Activated CD8-positive, alpha-beta T cell treated with anti-CD3 and anti-CD28 coated beads for 36 hours (primary cell): ENCODE measurements around the gene DRD1. TPM values are rescaled to one million over a fixed set of nuclear protein-coding genes. Genes with fewer than 3 reads are reported as not detected.
"Not testable (repeated sequence)": the region's sequence is repeated elsewhere in the genome, so short reads cannot be mapped to it uniquely, and the experiment has no call there.

Experiments
- ATAC-seq: fragments of 200-7000 bp; cut with Tn5 transposase; one replicate; pipeline ENCODE4 v1.10.0; 2021; ENCODE audit warnings: mild to moderate bottlenecking, moderate library complexity
- CTCF ChIA-PET: fragments of 350-600 bp; sonication (Branson Sonifier 250); formaldehyde crosslinking; loops from one replicate; lab custom pipeline; 2021; ENCODE audit warnings: antibody characterized with exemption; lab: Charles Lee
- POLR2A ChIA-PET: fragments of 350-600 bp; sonication (Branson Sonifier 250); formaldehyde crosslinking; loops from one replicate; lab custom pipeline; 2021; ENCODE audit warnings: antibody characterized with exemption; lab: Charles Lee
- DNase-seq: peaks from one replicate; pipeline ENCODE4 v3.0.0-alpha.2; 2020
- H3K27ac Mint-ChIP-seq: one replicate; pipeline ENCODE4 v1.8.0; 2021; ENCODE audit warnings: mild to moderate bottlenecking, mixed read lengths
- H3K27me3 Mint-ChIP-seq: one replicate; pipeline ENCODE4 v1.8.0; 2021; ENCODE audit warnings: mixed read lengths
- H3K36me3 Mint-ChIP-seq: one replicate; pipeline ENCODE4 v1.8.0; 2021; ENCODE audit warnings: low read depth, mixed read lengths
- H3K4me1 Mint-ChIP-seq: one replicate; pipeline ENCODE4 v1.8.0; 2021; ENCODE audit warnings: low read depth, mixed read lengths
- H3K4me3 Mint-ChIP-seq: one replicate; pipeline ENCODE4 v1.8.0; 2021; ENCODE audit warnings: mild to moderate bottlenecking, moderate library complexity, mixed read lengths
- H3K9me3 Mint-ChIP-seq: one replicate; pipeline ENCODE4 v1.8.0; 2021; ENCODE audit warnings: mixed read lengths
- intact Hi-C: fragments of 100-400 bp; cut with micrococcal nuclease; formaldehyde crosslinking; loops from one replicate; pipeline ENCODE4 v1.10.0; 2022
- total RNA-seq, 2 experiments: library from RNA; stranded (reverse); gene quantifications; one replicate each; pipeline ENCODE4 v1.2.3, GENCODE V29; 2021
- TF ChIP-seq, protein P1 (sequence below): fragments of 200-600 bp; IDR thresholded peaks from one replicate; pipeline ENCODE4 v1.8.0; 2022; ENCODE audit warnings: antibody characterized with exemption, mild to moderate bottlenecking

Gene DRD1
- total RNA-seq, 2 experiments from 2014 or later, result not detected

DNA sequence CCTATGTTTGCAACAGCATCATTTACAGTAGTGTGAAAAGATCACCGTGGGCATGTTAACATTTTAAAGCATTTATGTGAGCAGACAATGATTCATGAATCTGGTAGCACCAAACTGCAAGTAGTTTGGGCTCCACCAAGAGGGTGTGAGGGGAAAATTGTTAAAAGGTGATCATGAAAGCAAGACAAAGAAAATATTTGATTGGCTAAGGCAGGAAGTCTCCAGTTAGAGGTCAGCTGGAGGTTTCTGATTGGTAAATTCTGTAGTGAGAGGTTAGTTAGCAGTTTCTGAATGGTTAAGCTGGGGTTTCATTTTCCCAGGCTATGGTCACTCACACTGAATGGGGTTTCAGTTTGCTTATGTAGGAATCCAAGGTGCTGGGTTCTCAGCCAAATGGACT lies 13.5 kb upstream of the DRD1 start:
- Mint-ChIP-seq H3K4me3 (no peak overlapping the region), H3K36me3 (no peaks in the 10 kb centered on the region), H3K27me3 (peaks cover 11% of the 10 kb centered on the region), H3K27ac (no peak overlapping the region), H3K4me1 (peaks cover 9% of the 10 kb centered on the region), H3K9me3 (no peaks in the 10 kb centered on the region)
- intact Hi-C loops, result no loop called here
- peak; percentile 89 for ATAC-seq
- POLR2A ChIA-PET, result no interaction called here
- TF ChIP-seq, protein P1, sequence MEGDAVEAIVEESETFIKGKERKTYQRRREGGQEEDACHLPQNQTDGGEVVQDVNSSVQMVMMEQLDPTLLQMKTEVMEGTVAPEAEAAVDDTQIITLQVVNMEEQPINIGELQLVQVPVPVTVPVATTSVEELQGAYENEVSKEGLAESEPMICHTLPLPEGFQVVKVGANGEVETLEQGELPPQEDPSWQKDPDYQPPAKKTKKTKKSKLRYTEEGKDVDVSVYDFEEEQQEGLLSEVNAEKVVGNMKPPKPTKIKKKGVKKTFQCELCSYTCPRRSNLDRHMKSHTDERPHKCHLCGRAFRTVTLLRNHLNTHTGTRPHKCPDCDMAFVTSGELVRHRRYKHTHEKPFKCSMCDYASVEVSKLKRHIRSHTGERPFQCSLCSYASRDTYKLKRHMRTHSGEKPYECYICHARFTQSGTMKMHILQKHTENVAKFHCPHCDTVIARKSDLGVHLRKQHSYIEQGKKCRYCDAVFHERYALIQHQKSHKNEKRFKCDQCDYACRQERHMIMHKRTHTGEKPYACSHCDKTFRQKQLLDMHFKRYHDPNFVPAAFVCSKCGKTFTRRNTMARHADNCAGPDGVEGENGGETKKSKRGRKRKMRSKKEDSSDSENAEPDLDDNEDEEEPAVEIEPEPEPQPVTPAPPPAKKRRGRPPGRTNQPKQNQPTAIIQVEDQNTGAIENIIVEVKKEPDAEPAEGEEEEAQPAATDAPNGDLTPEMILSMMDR, result no peak
- CTCF ChIA-PET, result interaction anchor here (0.7 to 3.0 kb wide), 4 partner anchors 8 to 77 kb away, joined by 3 to 14 read pairs (median 3); no protein-coding TSS in a partner anchor
- DNase-seq, result peak; percentile 20

DNA sequence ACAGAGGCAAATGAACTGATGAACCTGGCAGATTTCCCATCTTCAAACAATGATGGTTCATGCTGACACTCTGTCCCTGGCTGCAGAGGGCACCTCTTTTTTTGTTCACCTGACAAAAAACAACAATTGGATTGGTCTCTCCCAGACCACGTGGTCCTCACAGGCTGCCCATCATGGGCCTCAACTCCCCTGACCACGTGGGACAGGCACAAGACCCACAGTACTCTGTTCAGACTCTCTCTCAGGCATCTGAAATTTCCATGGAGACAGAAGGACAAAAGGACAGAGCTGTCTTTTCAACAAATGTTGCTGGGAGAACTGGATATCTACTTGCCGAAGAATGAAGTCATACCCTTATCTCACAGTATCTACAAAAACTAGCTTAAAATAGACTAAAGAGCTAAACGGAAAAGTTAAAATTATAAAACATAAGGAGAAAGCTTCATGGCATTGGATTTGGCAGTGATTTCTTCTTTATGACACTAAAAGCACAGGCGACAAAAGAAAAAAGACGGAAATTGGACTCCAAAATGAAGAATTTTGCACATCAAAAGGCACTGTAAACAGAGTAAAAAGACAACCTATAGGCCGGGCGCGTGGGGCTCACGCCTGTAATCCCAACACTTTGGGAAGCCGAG lies 12.2 kb upstream of the DRD1 start:
- Mint-ChIP-seq H3K4me1 (peaks cover 9% of the 10 kb centered on the region), H3K27ac (no peak overlapping the region), H3K4me3 (no peak overlapping the region), H3K9me3 (no peaks in the 10 kb centered on the region), H3K27me3 (peaks cover 15% of the 10 kb centered on the region), H3K36me3 (no peaks in the 10 kb centered on the region)
- ChIA-PET POLR2A (no interaction called here), CTCF (interaction anchor here (3.0 kb wide), 1 partner anchor 9 kb away, joined by 14 read pairs; no protein-coding TSS in a partner anchor)
- ATAC-seq, result no peak
- no peak for DNase-seq
- TF ChIP-seq, protein P1, result no peak
- intact Hi-C loops, result no loop called here

DNA sequence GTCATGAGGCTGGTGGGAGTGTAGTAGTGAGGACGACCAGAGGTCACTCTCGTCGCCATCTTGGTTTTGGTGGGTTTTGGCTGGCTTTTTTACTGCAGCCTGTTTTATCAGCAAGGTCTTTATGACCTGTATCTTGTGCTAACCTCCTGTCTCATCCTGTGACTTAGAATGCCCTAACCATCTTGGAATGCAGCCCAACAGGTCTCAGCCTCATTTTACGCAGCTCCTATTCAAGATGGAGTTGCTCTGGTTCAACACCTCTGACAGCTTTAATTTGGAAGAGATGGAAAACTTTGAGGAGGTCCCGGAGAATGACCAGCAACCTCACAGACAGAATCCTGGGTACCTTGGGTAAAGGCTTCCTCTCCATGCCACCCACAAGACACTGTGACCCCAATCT lies 10.4 kb upstream of the DRD1 start:
- POLR2A ChIA-PET, result interaction anchor here (0.6 kb wide), 1 partner anchor 35 kb away, joined by 3 read pairs; no protein-coding TSS in a partner anchor
- H3K9me3 Mint-ChIP-seq, intact Hi-C loops, H3K4me3 Mint-ChIP-seq, DNase-seq, H3K36me3 Mint-ChIP-seq, H3K27ac Mint-ChIP-seq, H3K4me1 Mint-ChIP-seq, ATAC-seq: not testable (repeated sequence)
- peaks cover 15% of the 10 kb centered on the region for H3K27me3 Mint-ChIP-seq
- CTCF ChIA-PET, result interaction anchor here (1.0 kb wide), 1 partner anchor 11 kb away, joined by 3 read pairs; no protein-coding TSS in a partner anchor

DNA sequence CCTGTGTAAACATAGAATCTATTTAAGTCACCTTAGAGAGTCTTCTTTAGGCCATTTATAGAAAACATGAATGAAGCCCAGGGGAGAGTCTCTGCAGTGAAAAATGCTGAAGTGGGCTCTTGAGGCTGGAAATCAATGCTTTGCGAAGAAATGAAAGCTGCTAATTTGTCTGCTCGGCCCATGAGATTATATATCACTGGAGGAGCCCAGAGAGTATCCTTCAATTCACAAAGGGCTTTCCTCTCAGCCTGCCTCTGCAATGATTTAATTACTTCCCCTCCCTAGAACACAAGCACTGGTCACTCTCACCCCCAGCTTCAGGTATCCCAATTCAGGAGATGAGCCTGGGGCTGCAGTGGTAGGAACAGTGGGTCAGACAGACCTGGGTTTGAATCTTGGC lies 8.2 kb upstream of the DRD1 start:
- H3K27ac Mint-ChIP-seq, result no peak overlapping the region
- peaks cover 22% of the 10 kb centered on the region for H3K27me3 Mint-ChIP-seq
- H3K4me1 Mint-ChIP-seq, result peaks cover 2% of the 10 kb centered on the region
- intact Hi-C loops, result no loop called here
- no peaks in the 10 kb centered on the region for H3K9me3 Mint-ChIP-seq
- H3K36me3 Mint-ChIP-seq, result no peaks in the 10 kb centered on the region
- no peak overlapping the region for H3K4me3 Mint-ChIP-seq
- ChIA-PET CTCF (interaction anchor here (2.1 kb wide), 1 partner anchor 12 kb away, joined by 11 read pairs; no protein-coding TSS in a partner anchor), POLR2A (no interaction called here)
- DNase-seq (no peak), ATAC-seq (no peak)
- TF ChIP-seq, protein P1, result no peak

DNA sequence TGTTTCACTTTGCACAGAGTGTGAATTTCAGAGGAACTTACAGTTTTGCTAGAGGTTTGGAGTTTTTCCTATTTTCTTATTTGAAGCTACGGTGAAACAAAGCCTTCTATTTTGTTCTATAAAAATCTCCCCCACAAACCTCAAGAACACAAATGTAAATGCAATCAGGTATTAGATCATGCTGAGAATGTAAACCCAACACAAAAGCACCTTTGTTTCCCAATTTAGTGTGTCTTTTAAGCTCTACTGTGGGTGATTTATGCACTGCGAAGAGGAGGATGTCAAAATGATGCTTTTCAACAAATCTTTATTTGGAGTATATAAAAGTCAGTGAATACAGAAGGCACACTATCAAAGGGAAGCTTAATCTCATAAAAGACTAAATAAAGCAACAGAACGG lies 4.3 kb upstream of the DRD1 start:
- POLR2A ChIA-PET, result interaction anchor here (0.7 kb wide), 1 partner anchor 465 kb away, joined by 3 read pairs; no protein-coding TSS in a partner anchor
- peaks cover 35% of the 10 kb centered on the region for H3K27me3 Mint-ChIP-seq
- H3K4me3 Mint-ChIP-seq, result no peak overlapping the region
- peaks cover 5% of the 10 kb centered on the region for H3K4me1 Mint-ChIP-seq
- H3K27ac Mint-ChIP-seq, result no peak overlapping the region
- no peaks in the 10 kb centered on the region for H3K36me3 Mint-ChIP-seq
- DNase-seq, result no peak
- TF ChIP-seq, protein P1, result no peak
- intact Hi-C loops, result no loop called here
- no peak for ATAC-seq
- no peaks in the 10 kb centered on the region for H3K9me3 Mint-ChIP-seq
- CTCF ChIA-PET, result interaction anchor here (2.3 kb wide), 1 partner anchor 16 kb away, joined by 11 read pairs; no protein-coding TSS in a partner anchor
